Activated CD8-positive, alpha-beta memory T cell treated with anti-CD3 and anti-CD28 coated beads for 48 hours (primary cell): ENCODE measurements around the gene TRAF4.
A peak's percentile ranks its signal among the peaks of the same experiment; 100 is the strongest.

Experiments used
- DNase-seq, 3 experiments: peaks; one replicate each; pipeline ENCODE4 v3.0.0-alpha.2; 2020; ENCODE audit warnings: low read depth in 2 of 3, low spot score in 2 of 3

TRAF4 gene

GRCh38 chr17:28745786-28746411, 2.1 kb downstream of the TRAF4 start:
- no peak for DNase-seq

GRCh38 chr17:28746611-28747050, 2.8 kb downstream of the TRAF4 start:
- DNase-seq = no peak

- no peak for DNase-seq
Measured at GRCh38 chr17:28747051-28747691, 3.4 kb downstream of the TRAF4 start.

- no peak for DNase-seq
Measured at GRCh38 chr17:28747801-28748750, 4.3 kb downstream of the TRAF4 start.

- DNase-seq = no peak
Measured at GRCh38 chr17:28748852-28749515, 5.2 kb downstream of the TRAF4 start.

GRCh38 chr17:28749516-28750177, 5.8 kb downstream of the TRAF4 start:
- no peak for DNase-seq

- DNase-seq = peak; percentile 69 to 77 (median 77)
Measured at GRCh38 chr17:28750178-28751047, 6.6 kb downstream of the TRAF4 start.

- DNase-seq = no peak
Measured at GRCh38 chr17:28751600-28752366, 8.0 kb downstream of the TRAF4 start.

- no peak for DNase-seq
Measured at GRCh38 chr17:28755486-28755885, 11.7 kb downstream of the TRAF4 start.

- DNase-seq = no peak
Measured at GRCh38 chr17:28756049-28756804, 12.4 kb downstream of the TRAF4 start.

- DNase-seq = no peak
Measured at GRCh38 chr17:28758411-28759121, 14.8 kb downstream of the TRAF4 start.

GRCh38 chr17:28759256-28759865, 15.6 kb downstream of the TRAF4 start:
- no peak for DNase-seq

- DNase-seq = no peak
Measured at GRCh38 chr17:28760601-28761562, 17.1 kb downstream of the TRAF4 start.

GRCh38 chr17:28763137-28763799, 19.5 kb downstream of the TRAF4 start:
- DNase-seq = no peak

GRCh38 chr17:28763804-28764266, 20.0 kb downstream of the TRAF4 start:
- DNase-seq = peak in 1 of 3 experiments; percentile 57
